Memory B cell (primary cell): ENCODE data around the gene CERK.

Experiments used
- ATAC-seq: fragments of 150-1000 bp; cut with Tn5 transposase; 2 replicates; pipeline ENCODE4 v1.10.0; 2021; ENCODE audit warnings: low read depth, mild to moderate bottlenecking, moderate library complexity
- DNase-seq, 2 donors: peaks; one replicate each; pipeline ENCODE4 v3.0.0; 2022; ENCODE audit warnings: low spot score in 2 of 2
- H3K27ac Mint-ChIP-seq: one replicate; pipeline ENCODE4 v1.8.0; 2022; ENCODE audit warnings: mild to moderate bottlenecking, moderate library complexity, mixed read lengths
- H3K27me3 Mint-ChIP-seq: one replicate; pipeline ENCODE4 v1.8.0; 2022; ENCODE audit warnings: mixed read lengths
- H3K36me3 Mint-ChIP-seq: one replicate; pipeline ENCODE4 v1.8.0; 2022; ENCODE audit warnings: mild to moderate bottlenecking, mixed read lengths
- H3K4me1 Mint-ChIP-seq: one replicate; pipeline ENCODE4 v1.8.0; 2022; ENCODE audit warnings: mixed read lengths
- H3K4me3 Mint-ChIP-seq: one replicate; pipeline ENCODE4 v1.8.0; 2022; ENCODE audit warnings: mild to moderate bottlenecking, moderate library complexity, mixed read lengths
- H3K9me3 Mint-ChIP-seq: one replicate; pipeline ENCODE4 v1.8.0; 2022; ENCODE audit warnings: mixed read lengths

CERK gene

DNA sequence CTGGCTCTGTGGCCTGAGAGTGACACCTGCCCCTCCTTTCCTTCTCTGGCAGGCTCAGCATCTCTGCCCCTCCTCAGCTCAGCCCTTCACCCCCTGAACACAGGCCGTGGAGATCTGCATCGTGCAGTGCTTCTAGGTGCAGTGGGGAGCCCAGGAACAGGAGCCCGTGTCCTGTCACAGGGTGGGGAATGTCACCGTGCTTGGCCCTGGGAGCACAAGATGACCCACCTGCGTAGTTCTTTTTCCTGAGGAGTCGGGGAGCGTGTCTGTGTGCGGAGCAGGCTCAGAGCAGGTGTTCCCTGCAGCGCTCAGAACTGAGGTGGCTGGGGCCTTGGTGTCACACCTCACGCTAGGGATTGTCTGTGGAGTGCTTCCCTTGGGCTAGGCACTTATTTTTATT, 35.0 kb upstream of the CERK start:
- Mint-ChIP-seq H3K4me3 (peak overlapping the region; percentile 41), H3K4me1 (peaks cover 76% of the 10 kb centered on the region), H3K9me3 (no peaks in the 10 kb centered on the region), H3K36me3 (peaks cover 8% of the 10 kb centered on the region), H3K27me3 (no peaks in the 10 kb centered on the region), H3K27ac (peak overlapping the region; percentile 89)
- DNase-seq: no peak
- ATAC-seq: no peak

DNA sequence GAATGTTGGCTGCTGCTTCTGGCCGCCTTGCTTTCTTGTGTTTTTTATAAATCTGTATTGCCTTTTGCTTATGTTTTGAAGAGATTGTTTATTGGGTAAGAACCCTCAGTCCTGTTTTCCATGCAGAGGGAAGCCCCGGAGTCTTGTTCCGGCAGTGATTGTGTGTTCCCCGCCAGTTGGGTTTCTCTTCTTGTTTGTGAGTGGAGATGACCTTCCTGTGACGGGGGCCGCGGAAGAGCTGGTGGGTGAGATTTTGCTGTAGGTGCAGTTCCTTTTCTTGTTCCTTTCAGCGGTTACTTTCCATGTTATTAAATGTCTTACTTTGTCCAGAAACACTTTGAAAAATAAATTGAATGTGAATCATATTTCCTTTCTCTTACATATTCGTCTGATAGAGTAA, 32.7 kb upstream of the CERK start:
- no peaks in the 10 kb centered on the region for H3K27me3 Mint-ChIP-seq
- peaks cover 18% of the 10 kb centered on the region for H3K36me3 Mint-ChIP-seq
- DNase-seq (peak; percentile 38 to 46), ATAC-seq (peak; percentile 15)
- peak overlapping the region; percentile 98 for H3K27ac Mint-ChIP-seq
- H3K4me1 Mint-ChIP-seq: peaks cover 67% of the 10 kb centered on the region
- H3K4me3 Mint-ChIP-seq: peak overlapping the region; percentile 82
- no peaks in the 10 kb centered on the region for H3K9me3 Mint-ChIP-seq

DNA sequence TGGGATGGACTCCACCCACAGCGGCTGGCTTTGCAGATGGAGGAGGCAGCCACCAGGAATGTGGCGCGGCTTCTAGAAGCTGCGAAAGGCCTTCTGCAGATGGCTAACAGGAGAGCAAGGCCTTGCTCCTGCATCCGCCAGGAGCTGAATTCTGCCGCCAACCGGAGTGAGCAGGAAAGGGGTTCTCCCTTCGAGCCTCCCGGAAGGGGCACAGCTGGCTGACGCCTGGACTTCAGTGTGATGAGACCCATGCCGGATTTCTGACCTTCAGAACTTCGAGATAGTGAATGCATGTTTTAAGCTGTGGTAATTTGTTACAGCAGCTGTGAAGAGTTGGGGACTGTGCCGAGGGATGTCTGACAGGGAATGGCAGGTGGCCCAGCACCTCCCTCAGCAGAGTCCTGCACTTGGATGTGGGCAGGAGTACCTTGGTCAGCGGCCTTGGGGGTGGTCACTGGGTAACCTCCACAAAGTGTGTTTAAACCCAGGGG, 32.1 kb upstream of the CERK start:
- ATAC-seq (no peak), DNase-seq (no peak)
- no peaks in the 10 kb centered on the region for H3K27me3 Mint-ChIP-seq
- H3K36me3 Mint-ChIP-seq: peaks cover 20% of the 10 kb centered on the region
- peak overlapping the region; percentile 82 for H3K4me3 Mint-ChIP-seq
- no peaks in the 10 kb centered on the region for H3K9me3 Mint-ChIP-seq
- H3K27ac Mint-ChIP-seq: peak overlapping the region; percentile 98
- H3K4me1 Mint-ChIP-seq: peaks cover 63% of the 10 kb centered on the region

DNA sequence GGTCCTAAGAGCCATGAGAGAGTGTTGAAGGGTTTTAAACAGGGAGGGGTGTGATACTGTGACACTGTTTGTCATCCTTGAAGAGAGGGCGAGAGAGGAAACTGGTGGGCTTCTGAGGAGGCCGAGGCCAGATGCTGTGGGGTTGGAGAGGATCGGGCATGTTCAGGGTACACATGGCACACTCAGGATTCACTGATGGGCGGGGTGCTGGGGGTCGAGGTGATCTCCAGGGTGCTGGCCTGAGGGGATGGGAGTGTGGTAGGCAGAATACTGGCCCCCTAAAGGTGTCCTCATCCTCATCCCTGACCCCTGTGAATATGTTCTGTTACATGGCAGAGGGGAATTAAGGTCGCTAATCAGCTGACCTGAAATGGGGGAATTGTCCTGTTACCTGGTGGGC, 31.7 kb upstream of the CERK start:
- ATAC-seq (no peak), DNase-seq (no peak)
- H3K9me3 Mint-ChIP-seq: no peaks in the 10 kb centered on the region
- H3K4me3 Mint-ChIP-seq: peak overlapping the region; percentile 82
- peaks cover 21% of the 10 kb centered on the region for H3K36me3 Mint-ChIP-seq
- H3K4me1 Mint-ChIP-seq: peaks cover 63% of the 10 kb centered on the region
- no peaks in the 10 kb centered on the region for H3K27me3 Mint-ChIP-seq
- H3K27ac Mint-ChIP-seq: peak overlapping the region; percentile 98

DNA sequence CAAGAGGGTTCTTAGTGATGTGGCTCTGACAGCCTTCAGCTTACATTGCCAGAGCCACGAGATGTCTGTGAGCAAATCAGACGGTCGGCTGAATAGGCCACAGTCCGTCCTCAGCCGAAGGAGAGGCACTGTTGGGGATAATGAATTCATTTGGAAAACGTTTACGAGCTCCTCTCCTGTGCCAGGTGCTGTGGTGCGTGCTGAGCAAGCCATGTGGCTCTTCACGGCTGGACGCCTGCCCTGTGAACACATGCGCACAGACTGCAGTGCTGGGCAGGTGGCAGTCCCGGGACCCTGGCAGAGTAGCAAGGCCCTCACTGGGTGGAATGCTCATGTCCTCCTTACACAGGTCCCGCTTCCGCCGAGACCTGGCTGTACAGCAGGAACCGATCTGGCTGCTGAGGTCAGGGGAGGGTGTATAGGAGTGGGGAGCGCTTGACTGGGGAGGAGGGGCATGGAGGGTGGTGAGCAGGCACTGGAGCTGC, 31.2 kb upstream of the CERK start:
- peaks cover 25% of the 10 kb centered on the region for H3K36me3 Mint-ChIP-seq
- H3K27me3 Mint-ChIP-seq: no peaks in the 10 kb centered on the region
- peak overlapping the region; percentile 98 for H3K27ac Mint-ChIP-seq
- ATAC-seq: peak; percentile 42
- DNase-seq: peak; percentile 42 to 44
- H3K9me3 Mint-ChIP-seq: no peaks in the 10 kb centered on the region
- H3K4me3 Mint-ChIP-seq: peak overlapping the region; percentile 82
- peaks cover 65% of the 10 kb centered on the region for H3K4me1 Mint-ChIP-seq

DNA sequence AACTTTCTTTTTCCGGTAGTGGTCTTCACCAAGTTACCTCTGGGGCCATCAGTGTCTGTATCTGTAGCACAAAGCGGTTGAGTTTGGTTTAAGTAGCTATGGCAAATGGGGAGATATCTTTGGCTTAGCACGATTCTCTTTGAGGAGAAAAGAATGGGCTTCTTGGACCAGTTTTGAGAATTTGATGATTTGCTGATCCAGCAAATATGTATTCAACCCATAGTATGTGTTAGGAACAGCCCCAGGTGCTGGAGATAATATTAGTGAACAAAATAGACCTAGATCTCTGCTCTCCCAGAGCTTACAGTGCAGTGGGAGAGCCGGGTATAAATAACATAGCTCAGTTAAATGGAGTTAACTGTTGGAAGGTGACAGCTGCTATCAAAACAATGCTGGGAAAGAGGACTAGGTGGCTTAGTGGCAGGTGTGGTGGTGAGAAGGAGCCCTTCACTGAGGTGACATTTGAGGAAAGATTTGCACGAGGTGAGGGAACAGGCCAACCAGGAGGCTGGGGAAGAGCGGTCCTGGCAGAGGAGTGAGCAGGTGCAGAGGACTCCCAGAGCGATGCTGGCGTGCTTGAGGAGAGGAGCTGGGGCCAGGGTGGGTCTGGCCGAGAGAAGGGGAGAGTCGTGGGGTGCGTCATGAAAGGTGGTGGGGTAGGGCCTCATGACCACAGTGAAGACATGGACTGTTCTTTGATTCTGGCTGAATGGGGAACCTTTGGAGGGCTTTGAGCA, 29.4 kb upstream of the CERK start:
- Mint-ChIP-seq H3K27me3 (no peaks in the 10 kb centered on the region), H3K4me3 (peak overlapping the region; percentile 82)

DNA sequence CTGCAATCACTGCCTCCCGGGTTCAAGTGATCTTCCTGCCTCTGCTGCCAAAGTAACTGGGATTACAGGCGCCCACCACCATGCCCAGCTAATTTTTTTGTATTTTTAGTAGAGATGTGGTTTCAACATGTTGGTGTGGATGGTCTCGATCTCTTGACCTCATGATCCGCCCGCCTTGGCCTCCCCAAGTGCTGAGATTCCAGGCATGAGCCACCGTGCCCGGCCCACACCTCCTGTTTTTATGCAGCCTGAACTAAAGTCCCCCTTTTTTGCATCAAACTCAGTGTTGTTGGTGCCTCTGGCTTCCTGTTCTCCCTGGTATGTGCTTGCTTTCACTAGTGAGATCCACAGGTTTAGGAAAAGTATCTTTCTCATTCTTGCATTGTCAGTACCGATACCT, 28.6 kb upstream of the CERK start:
- Mint-ChIP-seq H3K36me3 (peaks cover 25% of the 10 kb centered on the region), H3K4me3 (peak overlapping the region; percentile 82), H3K4me1 (peaks cover 68% of the 10 kb centered on the region), H3K9me3 (no peaks in the 10 kb centered on the region), H3K27ac (peak overlapping the region; percentile 98), H3K27me3 (no peaks in the 10 kb centered on the region)
- DNase-seq: no peak
- no peak for ATAC-seq

More for the DNA sequence above, 29.4 kb upstream of the CERK start:
- peaks cover 25% of the 10 kb centered on the region for H3K36me3 Mint-ChIP-seq
- H3K9me3 Mint-ChIP-seq: no peaks in the 10 kb centered on the region
- DNase-seq (no peak), ATAC-seq (no peak)
- H3K4me1 Mint-ChIP-seq: peaks cover 64% of the 10 kb centered on the region
- peak overlapping the region; percentile 98 for H3K27ac Mint-ChIP-seq

DNA sequence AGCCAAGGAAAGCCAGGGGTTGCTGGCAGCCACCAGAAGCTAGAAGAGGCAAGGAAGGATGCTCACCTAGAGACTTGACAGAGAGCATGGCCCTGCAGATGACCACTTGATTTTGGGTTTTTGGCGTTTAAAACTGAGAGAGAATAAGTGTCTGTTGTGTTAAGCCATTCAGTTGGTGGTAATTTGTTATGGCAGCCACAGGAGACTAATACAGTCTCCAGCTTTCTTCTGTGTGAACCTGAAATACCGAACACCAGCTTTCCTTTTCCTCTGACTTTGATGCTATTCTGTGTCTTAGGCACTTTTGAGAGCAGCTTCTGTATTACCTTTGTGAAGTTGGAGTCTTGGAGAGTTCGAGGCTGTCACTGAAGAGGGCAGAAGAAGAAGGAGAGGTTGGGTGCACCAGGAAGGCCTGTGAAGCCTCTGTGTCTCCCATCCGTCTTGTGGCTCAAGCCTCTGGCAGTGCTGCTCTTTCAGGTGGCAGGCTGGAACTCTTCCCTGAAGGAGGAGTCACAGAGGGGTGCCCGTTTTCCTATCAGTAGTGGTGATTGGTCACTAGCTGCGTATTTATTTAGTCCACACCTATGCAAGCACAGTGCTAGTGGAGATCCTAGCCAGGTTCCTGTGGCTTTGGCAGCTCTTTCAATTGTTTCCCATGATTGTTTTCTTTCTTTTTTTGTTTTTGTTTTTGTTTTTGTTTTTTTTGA, 26.9 kb upstream of the CERK start:
- H3K4me3 Mint-ChIP-seq: peak overlapping the region; percentile 99
- H3K4me1 Mint-ChIP-seq: peaks cover 58% of the 10 kb centered on the region
- no peak for ATAC-seq
- H3K36me3 Mint-ChIP-seq: peaks cover 23% of the 10 kb centered on the region
- H3K9me3 Mint-ChIP-seq: no peaks in the 10 kb centered on the region
- no peaks in the 10 kb centered on the region for H3K27me3 Mint-ChIP-seq
- no peak for DNase-seq
- peak overlapping the region; percentile 97 for H3K27ac Mint-ChIP-seq

DNA sequence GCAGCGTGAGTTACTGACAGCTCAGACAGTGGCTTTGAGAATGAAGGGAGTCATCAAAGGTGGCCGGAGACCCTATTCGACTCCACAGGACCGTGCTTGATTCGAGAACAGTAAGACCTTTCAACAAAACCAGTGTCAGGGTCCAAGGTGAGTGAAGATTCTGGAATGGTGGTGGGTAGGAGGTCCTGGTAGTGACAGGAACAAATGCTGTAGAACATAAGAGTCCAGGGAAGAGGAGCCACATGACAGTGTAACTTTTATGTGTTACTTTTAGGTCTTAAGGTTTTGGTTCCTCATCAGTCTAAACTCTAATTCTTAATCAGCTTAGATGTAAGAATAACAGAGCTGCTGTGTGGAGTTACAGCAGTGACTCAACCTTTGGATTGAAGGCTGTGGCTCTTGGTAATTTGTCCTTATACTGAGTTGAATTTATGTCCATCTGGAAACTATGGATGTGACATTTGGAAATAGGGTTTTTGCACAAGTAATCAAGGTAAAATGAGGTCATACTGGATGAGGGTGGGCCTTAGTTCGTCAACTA, 26.2 kb upstream of the CERK start:
- no peaks in the 10 kb centered on the region for H3K9me3 Mint-ChIP-seq
- ATAC-seq: no peak
- peaks cover 51% of the 10 kb centered on the region for H3K4me1 Mint-ChIP-seq
- H3K4me3 Mint-ChIP-seq: peak overlapping the region; percentile 99
- peak overlapping the region; percentile 97 for H3K27ac Mint-ChIP-seq
- no peaks in the 10 kb centered on the region for H3K27me3 Mint-ChIP-seq
- DNase-seq: no peak
- peaks cover 20% of the 10 kb centered on the region for H3K36me3 Mint-ChIP-seq

DNA sequence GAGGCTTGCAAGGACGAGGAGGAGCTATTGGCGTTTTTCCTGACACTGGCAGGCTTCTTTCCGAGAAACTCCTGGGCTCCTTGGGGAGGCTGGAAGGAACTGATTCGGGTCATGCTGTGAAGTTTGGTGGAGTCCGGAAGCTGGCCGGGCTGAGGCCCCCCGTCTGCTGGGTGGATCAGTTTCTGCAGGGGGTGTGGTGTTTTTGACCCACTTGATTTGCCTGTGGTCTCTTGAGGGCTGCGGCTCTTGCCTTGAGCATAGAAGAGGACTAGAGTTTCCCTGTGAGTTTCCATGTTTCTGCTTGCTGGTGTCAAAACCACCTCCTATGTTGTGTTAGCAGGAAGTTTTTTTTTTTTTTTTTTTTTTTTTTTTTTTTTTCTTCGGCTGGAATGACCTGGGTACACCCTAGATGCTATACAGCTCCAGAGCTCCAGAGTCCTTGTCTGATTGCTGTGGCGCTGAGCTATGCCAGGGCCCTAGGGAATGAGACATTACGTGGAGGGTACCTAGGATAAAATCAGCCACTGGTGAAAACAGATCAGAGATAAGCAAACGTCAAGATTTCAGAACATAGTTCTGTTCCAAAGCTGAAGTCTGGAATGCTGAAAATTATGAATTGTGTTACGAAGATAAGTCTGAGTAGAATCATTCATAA, 25.1 kb upstream of the CERK start:
- H3K27me3 Mint-ChIP-seq: no peaks in the 10 kb centered on the region
- peak in 1 of 2 donors; percentile 73 for DNase-seq
- peak; percentile 76 for ATAC-seq
- H3K4me3 Mint-ChIP-seq: peak overlapping the region; percentile 99
- H3K4me1 Mint-ChIP-seq: peaks cover 50% of the 10 kb centered on the region
- H3K27ac Mint-ChIP-seq: peak overlapping the region; percentile 97
- H3K36me3 Mint-ChIP-seq: peaks cover 20% of the 10 kb centered on the region
- no peaks in the 10 kb centered on the region for H3K9me3 Mint-ChIP-seq

DNA sequence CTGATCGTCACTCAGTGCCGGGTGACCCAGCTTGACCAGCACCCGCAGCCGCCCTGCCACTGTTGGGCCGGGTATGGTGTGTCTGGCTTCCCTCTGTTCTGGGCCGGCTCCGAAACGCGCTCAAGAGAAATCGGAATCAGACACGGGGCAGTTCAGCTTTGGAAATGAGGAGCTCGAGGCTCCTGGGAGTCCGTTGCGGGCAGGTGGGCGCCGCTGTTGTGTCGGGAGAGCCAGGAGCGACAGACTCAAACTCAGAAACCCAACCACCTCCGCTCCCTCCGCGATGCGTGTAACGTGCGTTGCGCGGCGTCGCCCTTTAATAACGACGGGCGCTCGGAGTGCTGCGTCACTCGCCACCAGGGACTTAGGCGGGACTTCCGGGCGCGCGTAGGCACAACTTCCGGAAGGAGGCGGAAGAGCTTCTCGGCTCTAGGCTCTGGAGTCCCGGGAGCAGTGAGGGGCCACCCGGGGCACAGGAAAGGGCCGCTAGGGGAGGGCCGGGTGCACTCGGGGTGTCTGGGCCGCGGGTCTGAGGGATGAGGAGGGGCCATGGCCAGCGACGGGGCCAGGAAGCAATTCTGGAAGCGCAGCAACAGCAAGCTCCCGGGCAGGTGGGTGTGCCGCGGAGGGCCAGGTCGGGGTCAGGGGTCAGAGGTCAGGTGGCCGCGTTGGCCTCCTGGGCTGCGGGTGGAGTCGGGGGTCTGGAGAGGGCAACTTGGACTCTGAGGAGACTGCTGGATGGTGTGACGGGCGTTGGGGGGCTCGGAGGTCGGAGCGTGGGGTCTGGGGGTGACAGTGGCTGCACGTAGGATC, 24.4 kb upstream of the CERK start, which contains the start of gene TBC1D22A:
Gene TBC1D22A, plus strand, starts transcription at position 413 of the 813 bp plus-strand sequence. Its CDS starts 137 bp downstream, at position 550.
- Mint-ChIP-seq H3K4me1 (peaks cover 44% of the 10 kb centered on the region), H3K4me3 (peak within 1 kb of the TSS; percentile 99), H3K9me3 (no peaks in the 10 kb centered on the region), H3K27me3 (no peaks in the 10 kb centered on the region), H3K27ac (peak within 1 kb of the TSS; percentile 97), H3K36me3 (peaks cover 15% of the 10 kb centered on the region)
- DNase-seq (peak; percentile 89 to 95), ATAC-seq (peak; percentile 84)

DNA sequence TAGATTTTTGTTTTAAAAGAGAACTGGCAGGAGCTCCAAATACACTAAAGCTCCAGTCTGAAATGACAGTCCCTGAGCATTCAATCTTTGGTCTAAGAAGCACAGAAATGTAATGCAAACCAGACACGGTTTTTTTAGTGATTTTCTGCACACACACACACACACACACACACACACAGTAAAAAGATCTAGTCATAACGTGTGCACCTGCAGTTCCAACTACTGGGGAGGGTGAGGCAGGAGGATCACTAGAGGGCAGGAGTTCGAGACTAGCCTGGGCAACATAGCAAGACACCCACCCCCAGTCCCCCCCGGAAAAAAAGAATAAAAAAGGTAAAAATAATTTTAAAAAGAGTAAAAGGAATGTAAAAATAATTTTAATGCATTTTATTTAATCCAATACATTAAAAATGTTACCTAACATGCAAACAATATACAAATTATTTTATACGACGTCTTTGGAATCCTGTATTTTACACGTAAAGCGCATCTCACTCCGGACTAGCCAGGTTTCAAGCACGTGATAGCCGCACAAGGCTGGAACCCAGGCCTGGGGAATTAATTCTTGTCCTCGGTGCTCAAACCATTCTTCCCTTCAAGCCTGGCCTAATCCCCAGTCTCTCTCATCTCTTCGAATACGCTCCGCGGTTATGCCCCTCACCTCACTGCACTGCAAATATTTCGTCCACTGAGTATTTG, 23.6 kb upstream of the CERK start:
- Mint-ChIP-seq H3K4me3 (peak overlapping the region; percentile 99), H3K27me3 (no peaks in the 10 kb centered on the region), H3K4me1 (peaks cover 37% of the 10 kb centered on the region), H3K36me3 (peaks cover 7% of the 10 kb centered on the region), H3K27ac (peak overlapping the region; percentile 97), H3K9me3 (no peaks in the 10 kb centered on the region)
- ATAC-seq: no peak
- DNase-seq: no peak
